Neural progenitor cell (in vitro differentiated cells): ENCODE data around the gene ERICH6B.

Source experiments
- CTCF ChIP-seq: fragments of 200-600 bp; sonication (generic); IDR thresholded peaks from 2 replicates; pipeline ENCODE4 v1.5.1; 2017; ENCODE audit warnings: antibody characterized with exemption, mild to moderate bottlenecking
- EZH2 ChIP-seq: fragments of 200-600 bp; sonication (generic); IDR thresholded peaks from 2 replicates; pipeline ENCODE4 v1.6.1; 2017; ENCODE audit warnings: antibody characterized with exemption, mild to moderate bottlenecking, moderate library complexity

- TF ChIP-seq CTCF (no peak), EZH2 (no peak)
These were observed 96.0 kb downstream of the ERICH6B start for GRCh38 chr13:45519493-45519892.
